HepG2 (cell line): ENCODE measurements around the gene SH3BGRL2. TPM values are rescaled to one million over a fixed set of nuclear protein-coding genes. Genes with fewer than 3 reads are reported as not detected.
A peak's percentile ranks its signal among the peaks of the same experiment; 100 is the strongest.

Source experiments
- ELF3 ChIP-seq: IDR thresholded peaks from 2 replicates; pipeline ENCODE4 v1.6.1; 2016; ENCODE audit warnings: missing genetic modification reagents, missing compliant biosample characterization
- FOXJ3 ChIP-seq: sonication (generic); formaldehyde crosslinking; IDR thresholded peaks from 2 replicates; pipeline ENCODE4 v1.4.0; 2020; ENCODE audit warnings: missing genetic modification reagents, mild to moderate bottlenecking, borderline replicate concordance
- GABPB1 ChIP-seq: IDR thresholded peaks from 2 replicates; pipeline ENCODE4 v1.6.1; 2016; ENCODE audit warnings: mild to moderate bottlenecking, missing genetic modification reagents, moderate library complexity, missing compliant biosample characterization
- HNF4A ChIP-seq: sonication (generic); formaldehyde crosslinking; IDR thresholded peaks from 2 replicates; pipeline ENCODE4 v1.4.0; 2020; ENCODE audit warnings: missing genetic modification reagents
- ISX ChIP-seq: sonication (generic); formaldehyde crosslinking; conservative IDR thresholded peaks from 2 replicates; pipeline ENCODE4 v1.5.0; 2020; ENCODE audit warnings: missing genetic modification reagents
- PHF21A ChIP-seq: sonication (generic); formaldehyde crosslinking; IDR thresholded peaks from 2 replicates; pipeline ENCODE4 v1.5.0; 2020; ENCODE audit warnings: mild to moderate bottlenecking, missing genetic modification reagents
- PLRG1 ChIP-seq: fragments of 450-650 bp; conservative IDR thresholded peaks from 2 replicates; pipeline ENCODE4 v1.6.1; 2016
- SAP130 ChIP-seq: IDR thresholded peaks from 2 replicates; pipeline ENCODE4 v1.6.1; 2016; ENCODE audit warnings: low read depth
- SOX6 ChIP-seq, 2 experiments: fragments of 450-650 bp in 1 of 2; sonication (generic) in 1 of 2; formaldehyde crosslinking in 1 of 2; IDR thresholded peaks; 2 replicates each; pipeline versions ENCODE4 v1.4.0 to v1.6.1; 2017 to 2020; ENCODE audit warnings: antibody characterized with exemption in 1 of 2, mild to moderate bottlenecking in 1 of 2, missing genetic modification reagents in 1 of 2
- TBL1XR1 ChIP-seq: fragments of 150-350 bp; IDR thresholded peaks from 2 replicates; pipeline ENCODE4 v1.6.1; 2014; ENCODE audit warnings: borderline replicate concordance, low read length; ENCODE audit not compliant: partially characterized antibody
- THAP11 ChIP-seq: IDR thresholded peaks from 2 replicates; pipeline ENCODE4 v1.6.1; 2016; ENCODE audit warnings: missing biosample characterization, missing genetic modification reagents
- U2AF1 ChIP-seq: fragments of 200-400 bp; formaldehyde crosslinking; optimal IDR thresholded peaks from 2 replicates; pipeline ENCODE3; 2017; ENCODE audit warnings: mild to moderate bottlenecking, low read depth, low read length
- WIZ ChIP-seq: sonication (generic); formaldehyde crosslinking; IDR thresholded peaks from 2 replicates; pipeline ENCODE4 v1.5.1; 2020; ENCODE audit warnings: mild to moderate bottlenecking, missing genetic modification reagents
- ZNF224 ChIP-seq: sonication (generic); formaldehyde crosslinking; IDR thresholded peaks from 2 replicates; pipeline ENCODE4 v1.5.0; 2020; ENCODE audit warnings: mild to moderate bottlenecking, missing genetic modification reagents
- ZNF501 ChIP-seq: sonication (generic); formaldehyde crosslinking; IDR thresholded peaks from 2 replicates; pipeline ENCODE4 v1.5.1; 2020; ENCODE audit warnings: mild to moderate bottlenecking, moderate library complexity, missing genetic modification reagents
- ZNF607 ChIP-seq: sonication (generic); formaldehyde crosslinking; IDR thresholded peaks from 2 replicates; pipeline ENCODE4 v1.5.1; 2020; ENCODE audit warnings: missing genetic modification reagents, mild to moderate bottlenecking, borderline replicate concordance
- ZNF720 ChIP-seq: sonication (generic); formaldehyde crosslinking; IDR thresholded peaks from 2 replicates; pipeline ENCODE4 v1.4.0; 2020; ENCODE audit warnings: missing genetic modification reagents
- ZUFSP ChIP-seq: sonication (generic); formaldehyde crosslinking; IDR thresholded peaks from 2 replicates; pipeline ENCODE4 v1.9.0; 2021; ENCODE audit warnings: missing genetic modification reagents, mild to moderate bottlenecking, borderline replicate concordance
- polyA plus RNA-seq, 8 experiments: library from polyadenylated mRNA; depleted of rRNA in 3 of 8; stranded (reverse) in 7 of 8; unstranded in 1 of 8; fragments of >200 nt; fragmentation: Illumina TruSeq in 4 of 8; extraction: Trizol in 4 of 8; gene quantifications; 2 replicates each; pipeline versions ENCODE4 v1.2.1 to v1.2.3, GENCODE V29; 2011 to 2016; ENCODE audit warnings: low read depth in 4 of 8, missing spikeins in 1 of 8, mixed read lengths in 1 of 8; ENCODE audit not compliant: insufficient read depth in 1 of 8
- total RNA-seq, 5 experiments: library from RNA; depleted of rRNA; stranded (reverse); fragments of >200 nt; fragmentation: Illumina TruSeq; extraction: Trizol; gene quantifications; 2 replicates each; pipeline ENCODE4 v1.2.3, GENCODE V29; 2016; ENCODE audit warnings: low read depth in 1 of 5
- TF ChIP-seq, protein P1 (sequence below): sonication (generic); formaldehyde crosslinking; IDR thresholded peaks from 2 replicates; pipeline ENCODE4 v1.5.1; 2020; ENCODE audit warnings: missing genetic modification reagents, mild to moderate bottlenecking, borderline replicate concordance
- TF ChIP-seq, protein P2 (sequence below): sonication (generic); formaldehyde crosslinking; IDR thresholded peaks from 2 replicates; pipeline ENCODE4 v1.4.0; 2020; ENCODE audit warnings: missing genetic modification reagents, mild to moderate bottlenecking, borderline replicate concordance
- TF ChIP-seq, protein P3 (sequence below): sonication (generic); formaldehyde crosslinking; IDR thresholded peaks from 2 replicates; pipeline ENCODE4 v1.4.0; 2020; ENCODE audit warnings: missing genetic modification reagents, borderline replicate concordance
- TF ChIP-seq, protein P4 (sequence below): sonication (generic); formaldehyde crosslinking; IDR thresholded peaks from 2 replicates; pipeline ENCODE4 v1.5.0; 2020; ENCODE audit warnings: missing genetic modification reagents

The SH3BGRL2 gene
- total and polyA plus RNA-seq, 2 of the 13 experiments (the other 11 are each of a cell fraction or from before 2014, with no cell fraction given), result 10.9 to 28.8 TPM

DNA sequence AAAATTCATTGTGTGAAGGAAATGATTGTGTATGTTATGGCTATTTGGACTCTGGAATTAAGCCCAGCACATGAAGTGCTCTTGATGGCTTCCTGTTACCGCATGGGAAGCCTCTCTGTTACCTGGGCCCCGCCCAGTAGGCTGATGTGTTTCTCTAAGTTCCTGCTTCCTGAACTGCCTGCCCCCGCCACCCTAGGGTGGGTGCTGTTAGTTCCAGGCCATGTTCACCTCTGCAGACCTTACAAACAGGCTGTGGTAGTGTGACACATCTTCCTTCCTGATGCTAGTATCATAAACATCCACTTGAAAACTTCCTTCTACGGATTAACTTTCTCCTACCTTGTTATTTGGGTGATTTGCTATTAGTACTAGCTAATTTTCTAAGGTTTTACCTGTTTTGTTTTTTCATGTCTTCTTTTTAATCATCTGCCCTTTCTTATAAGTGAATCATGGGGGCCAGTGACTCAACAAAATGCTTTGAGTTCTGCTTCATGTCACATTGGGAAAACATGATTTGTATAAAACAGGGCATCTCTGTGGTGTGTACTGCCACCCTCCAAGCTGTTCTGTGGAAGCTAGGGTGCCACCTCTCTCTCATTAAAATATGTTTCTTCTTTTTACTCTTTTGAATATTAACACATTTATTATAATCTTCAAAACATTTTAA is 40.6 kb downstream of the SH3BGRL2 start (continued):
- no peak for TF ChIP-seq ZNF720 (CRISPR knock-in tag)
- TF ChIP-seq ZNF501 (CRISPR knock-in tag), result no peak
- TF ChIP-seq ZNF224 (CRISPR knock-in tag), result no peak
- TF ChIP-seq, protein P1, sequence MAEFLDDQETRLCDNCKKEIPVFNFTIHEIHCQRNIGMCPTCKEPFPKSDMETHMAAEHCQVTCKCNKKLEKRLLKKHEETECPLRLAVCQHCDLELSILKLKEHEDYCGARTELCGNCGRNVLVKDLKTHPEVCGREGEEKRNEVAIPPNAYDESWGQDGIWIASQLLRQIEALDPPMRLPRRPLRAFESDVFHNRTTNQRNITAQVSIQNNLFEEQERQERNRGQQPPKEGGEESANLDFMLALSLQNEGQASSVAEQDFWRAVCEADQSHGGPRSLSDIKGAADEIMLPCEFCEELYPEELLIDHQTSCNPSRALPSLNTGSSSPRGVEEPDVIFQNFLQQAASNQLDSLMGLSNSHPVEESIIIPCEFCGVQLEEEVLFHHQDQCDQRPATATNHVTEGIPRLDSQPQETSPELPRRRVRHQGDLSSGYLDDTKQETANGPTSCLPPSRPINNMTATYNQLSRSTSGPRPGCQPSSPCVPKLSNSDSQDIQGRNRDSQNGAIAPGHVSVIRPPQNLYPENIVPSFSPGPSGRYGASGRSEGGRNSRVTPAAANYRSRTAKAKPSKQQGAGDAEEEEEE, result no peak
- TF ChIP-seq PLRG1, result no peak
- peak; percentile 66 for TF ChIP-seq ELF3 (CRISPR knock-in tag)
- TF ChIP-seq SAP130 (CRISPR knock-in tag), result peak; percentile 39
- TF ChIP-seq PHF21A (CRISPR knock-in tag), result 0 out of 2 replicates have a peak, but pooled peaks have one; percentile 19
- TF ChIP-seq THAP11, result no peak
- no peak for TF ChIP-seq FOXJ3 (CRISPR knock-in tag)
- TF ChIP-seq U2AF1, result no peak
- TF ChIP-seq, protein P2, sequence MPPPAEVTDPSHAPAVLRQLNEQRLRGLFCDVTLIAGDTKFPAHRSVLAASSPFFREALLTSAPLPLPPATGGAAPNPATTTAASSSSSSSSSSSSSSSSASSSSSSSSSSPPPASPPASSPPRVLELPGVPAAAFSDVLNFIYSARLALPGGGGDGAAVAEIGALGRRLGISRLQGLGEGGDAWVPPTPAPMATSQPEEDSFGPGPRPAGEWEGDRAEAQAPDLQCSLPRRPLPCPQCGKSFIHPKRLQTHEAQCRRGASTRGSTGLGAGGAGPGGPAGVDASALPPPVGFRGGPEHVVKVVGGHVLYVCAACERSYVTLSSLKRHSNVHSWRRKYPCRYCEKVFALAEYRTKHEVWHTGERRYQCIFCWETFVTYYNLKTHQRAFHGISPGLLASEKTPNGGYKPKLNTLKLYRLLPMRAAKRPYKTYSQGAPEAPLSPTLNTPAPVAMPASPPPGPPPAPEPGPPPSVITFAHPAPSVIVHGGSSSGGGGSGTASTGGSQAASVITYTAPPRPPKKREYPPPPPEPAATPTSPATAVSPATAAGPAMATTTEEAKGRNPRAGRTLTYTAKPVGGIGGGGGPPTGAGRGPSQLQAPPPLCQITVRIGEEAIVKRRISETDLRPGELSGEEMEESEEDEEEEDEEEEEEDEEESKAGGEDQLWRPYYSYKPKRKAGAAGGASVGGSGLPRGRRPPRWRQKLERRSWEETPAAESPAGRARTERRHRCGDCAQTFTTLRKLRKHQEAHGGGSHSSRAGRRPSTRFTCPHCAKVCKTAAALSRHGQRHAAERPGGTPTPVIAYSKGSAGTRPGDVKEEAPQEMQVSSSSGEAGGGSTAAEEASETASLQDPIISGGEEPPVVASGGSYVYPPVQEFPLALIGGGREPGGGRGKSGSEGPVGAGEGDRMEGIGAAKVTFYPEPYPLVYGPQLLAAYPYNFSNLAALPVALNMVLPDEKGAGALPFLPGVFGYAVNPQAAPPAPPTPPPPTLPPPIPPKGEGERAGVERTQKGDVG (CRISPR knock-in tag), result no peak
- TF ChIP-seq HNF4A (CRISPR knock-in tag), result no peak
- no peak for TF ChIP-seq WIZ (CRISPR knock-in tag)
- TF ChIP-seq TBL1XR1, result no peak
- no peak for TF ChIP-seq ISX (CRISPR knock-in tag)
- TF ChIP-seq, protein P3, sequence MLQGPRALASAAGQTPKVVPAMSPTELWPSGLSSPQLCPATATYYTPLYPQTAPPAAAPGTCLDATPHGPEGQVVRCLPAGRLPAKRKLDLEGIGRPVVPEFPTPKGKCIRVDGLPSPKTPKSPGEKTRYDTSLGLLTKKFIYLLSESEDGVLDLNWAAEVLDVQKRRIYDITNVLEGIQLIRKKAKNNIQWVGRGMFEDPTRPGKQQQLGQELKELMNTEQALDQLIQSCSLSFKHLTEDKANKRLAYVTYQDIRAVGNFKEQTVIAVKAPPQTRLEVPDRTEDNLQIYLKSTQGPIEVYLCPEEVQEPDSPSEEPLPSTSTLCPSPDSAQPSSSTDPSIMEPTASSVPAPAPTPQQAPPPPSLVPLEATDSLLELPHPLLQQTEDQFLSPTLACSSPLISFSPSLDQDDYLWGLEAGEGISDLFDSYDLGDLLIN (CRISPR knock-in tag), result no peak
- TF ChIP-seq ZNF607 (CRISPR knock-in tag), result no peak
- TF ChIP-seq GABPB1 (CRISPR knock-in tag), result no peak
- TF ChIP-seq, protein P4, sequence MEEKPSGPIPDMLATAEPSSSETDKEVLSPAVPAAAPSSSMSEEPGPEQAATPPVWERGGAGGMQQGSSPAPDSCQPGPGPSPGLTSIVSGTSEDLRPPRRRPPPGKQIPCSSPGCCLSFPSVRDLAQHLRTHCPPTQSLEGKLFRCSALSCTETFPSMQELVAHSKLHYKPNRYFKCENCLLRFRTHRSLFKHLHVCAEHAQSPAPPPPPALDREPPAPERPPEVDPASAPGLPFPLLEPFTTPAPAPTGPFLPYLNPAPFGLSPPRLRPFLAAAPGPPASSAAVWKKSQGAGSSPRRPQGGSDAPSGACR (CRISPR knock-in tag), result no peak
- no peak for TF ChIP-seq ZUFSP (CRISPR knock-in tag)
- no peak for TF ChIP-seq SOX6 (IDR thresholded peaks at IDR 0.05)
- no peak for TF ChIP-seq SOX6 (CRISPR knock-in tag; IDR thresholded peaks at IDR 0.05)
